Breast epithelium (tissue), 3 donors: ENCODE results near the gene DAND5.

Experiments used
- POLR2A ChIP-seq: fragments of 450-650 bp; IDR thresholded peaks from one replicate; pipeline ENCODE4 v1.6.1; 2016; ENCODE audit warnings: antibody characterized with exemption, mild to moderate bottlenecking, moderate library complexity
- POLR2AphosphoS5 ChIP-seq, 3 donors: sonication (generic); formaldehyde crosslinking; IDR thresholded peaks; one replicate each; pipeline ENCODE4 v1.6.1; 2017; ENCODE audit warnings: antibody characterized with exemption in 3 of 3
- TF ChIP-seq, protein P1 (sequence below), 3 donors: fragments of 450-650 bp; IDR thresholded peaks; one replicate each; pipeline ENCODE4 v1.5.1; 2016 to 2017; ENCODE audit warnings: antibody characterized with exemption in 3 of 3, mild to moderate bottlenecking in 3 of 3, moderate library complexity in 3 of 3

DNA sequence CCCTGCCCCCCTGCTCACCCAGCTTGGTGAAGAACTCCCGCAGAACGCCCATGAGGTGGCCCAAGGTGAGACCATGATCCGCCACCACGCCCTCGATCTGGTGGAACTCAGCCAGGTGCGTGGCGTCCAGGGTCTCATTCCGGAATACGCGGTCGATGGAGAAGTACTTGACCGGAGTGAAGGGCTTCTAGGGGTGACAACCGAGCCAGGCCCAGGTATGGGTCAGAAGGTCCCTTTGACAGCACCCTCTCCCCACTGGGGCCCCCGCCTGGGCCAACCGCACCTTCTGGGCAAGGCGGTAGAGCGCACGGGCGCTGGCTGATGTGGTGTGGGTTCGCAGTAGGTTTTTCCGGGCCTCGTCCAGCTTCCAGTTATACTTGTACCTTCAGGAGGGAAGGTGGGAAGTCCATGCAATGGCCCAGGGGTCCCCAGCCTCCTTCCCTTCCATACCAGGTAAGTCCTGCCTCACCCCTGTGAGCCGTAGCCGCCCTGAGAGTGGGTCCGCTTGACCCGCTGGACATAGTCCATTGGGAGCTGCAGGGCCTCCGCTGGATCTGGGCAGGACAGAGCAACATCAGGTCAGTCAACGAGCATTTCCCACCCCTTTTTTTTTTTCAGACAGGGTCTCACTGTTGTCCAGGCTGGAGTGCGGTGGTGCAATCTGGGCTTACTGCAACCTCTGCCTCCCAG, 44.6 kb upstream of the DAND5 start:
- TF ChIP-seq, protein P1, sequence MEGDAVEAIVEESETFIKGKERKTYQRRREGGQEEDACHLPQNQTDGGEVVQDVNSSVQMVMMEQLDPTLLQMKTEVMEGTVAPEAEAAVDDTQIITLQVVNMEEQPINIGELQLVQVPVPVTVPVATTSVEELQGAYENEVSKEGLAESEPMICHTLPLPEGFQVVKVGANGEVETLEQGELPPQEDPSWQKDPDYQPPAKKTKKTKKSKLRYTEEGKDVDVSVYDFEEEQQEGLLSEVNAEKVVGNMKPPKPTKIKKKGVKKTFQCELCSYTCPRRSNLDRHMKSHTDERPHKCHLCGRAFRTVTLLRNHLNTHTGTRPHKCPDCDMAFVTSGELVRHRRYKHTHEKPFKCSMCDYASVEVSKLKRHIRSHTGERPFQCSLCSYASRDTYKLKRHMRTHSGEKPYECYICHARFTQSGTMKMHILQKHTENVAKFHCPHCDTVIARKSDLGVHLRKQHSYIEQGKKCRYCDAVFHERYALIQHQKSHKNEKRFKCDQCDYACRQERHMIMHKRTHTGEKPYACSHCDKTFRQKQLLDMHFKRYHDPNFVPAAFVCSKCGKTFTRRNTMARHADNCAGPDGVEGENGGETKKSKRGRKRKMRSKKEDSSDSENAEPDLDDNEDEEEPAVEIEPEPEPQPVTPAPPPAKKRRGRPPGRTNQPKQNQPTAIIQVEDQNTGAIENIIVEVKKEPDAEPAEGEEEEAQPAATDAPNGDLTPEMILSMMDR (IDR thresholded peaks at IDR 0.05), result no peak
- TF ChIP-seq POLR2A, result no peak
- no peak for TF ChIP-seq POLR2AphosphoS5 (IDR thresholded peaks at IDR 0.05)
